SK-N-SH treated with all-trans-retinoic acid at 6 μM for 48 hours (cell line): ENCODE measurements around the gene AKT1S1.

Experiments
- ATAC-seq: fragments of 200-7000 bp; cut with Tn5 transposase; 3 replicates; pipeline ENCODE4 v1.9.1; 2020; ENCODE audit warnings: mild to moderate bottlenecking, moderate library complexity
- ARNTL ChIP-seq: fragments of 450-650 bp; formaldehyde crosslinking; IDR thresholded peaks from 2 replicates; pipeline ENCODE4 v1.5.0; 2020; ENCODE audit warnings: low read depth, mild to moderate bottlenecking, moderate library complexity, borderline replicate concordance
- BACH2 ChIP-seq: fragments of 250-450 bp; sonication (Bioruptor Pico); IDR thresholded peaks from 2 replicates; pipeline ENCODE4 v1.9.0; 2021; ENCODE audit warnings: mild to moderate bottlenecking, borderline replicate concordance
- CREB5 ChIP-seq: fragments of 250-450 bp; sonication (Bioruptor Pico); IDR thresholded peaks from 2 replicates; pipeline ENCODE4 v1.5.1; 2020; ENCODE audit warnings: low read depth, mild to moderate bottlenecking, moderate library complexity
- CSDC2 ChIP-seq: fragments of 250-450 bp; sonication (Bioruptor Pico); IDR thresholded peaks from 2 replicates; pipeline ENCODE4 v1.5.0; 2020; ENCODE audit warnings: mild to moderate bottlenecking, moderate library complexity
- ESRRG ChIP-seq: fragments of 250-450 bp; sonication (Bioruptor Pico); IDR thresholded peaks from 2 replicates; pipeline ENCODE4 v1.6.1; 2021; ENCODE audit warnings: mild to moderate bottlenecking
- GLIS3 ChIP-seq: fragments of 250-450 bp; sonication (Bioruptor Pico); IDR thresholded peaks from 2 replicates; pipeline ENCODE4 v1.5.0; 2020; ENCODE audit warnings: mild to moderate bottlenecking, moderate library complexity
- OSR1 ChIP-seq: fragments of 250-450 bp; sonication (Bioruptor Pico); IDR thresholded peaks from 2 replicates; pipeline ENCODE4 v1.8.0; 2022; ENCODE audit warnings: moderate library complexity, mild to moderate bottlenecking, inconsistent platforms
- PATZ1 ChIP-seq: fragments of 250-450 bp; sonication (Bioruptor Pico); IDR thresholded peaks from 2 replicates; pipeline ENCODE4 v1.8.0; 2020; ENCODE audit warnings: mild to moderate bottlenecking, moderate library complexity, borderline replicate concordance
- POU6F1 ChIP-seq: fragments of 250-450 bp; sonication (Bioruptor Pico); IDR thresholded peaks from 2 replicates; pipeline ENCODE4 v1.8.0; 2021; ENCODE audit warnings: low read depth, mild to moderate bottlenecking, moderate library complexity, borderline replicate concordance
- PPARA ChIP-seq: fragments of 250-450 bp; sonication (Bioruptor Pico); IDR thresholded peaks from 2 replicates; pipeline ENCODE4 v1.5.0; 2020; ENCODE audit warnings: mild to moderate bottlenecking, borderline replicate concordance
- RARB ChIP-seq: fragments of 250-450 bp; sonication (Bioruptor Pico); IDR thresholded peaks from 2 replicates; pipeline ENCODE4 v1.8.0; 2021; ENCODE audit warnings: mild to moderate bottlenecking, moderate library complexity
- SNAI2 ChIP-seq: fragments of 250-450 bp; sonication (Bioruptor Pico); IDR thresholded peaks from 2 replicates; pipeline ENCODE4 v1.5.0; 2020; ENCODE audit warnings: mild to moderate bottlenecking, moderate library complexity
- TCF4 ChIP-seq: fragments of 250-450 bp; sonication (Bioruptor Pico); IDR thresholded peaks from 2 replicates; pipeline ENCODE4 v1.8.0; 2021; ENCODE audit warnings: mild to moderate bottlenecking, moderate library complexity, borderline replicate concordance
- TOX ChIP-seq: fragments of 250-450 bp; sonication (Bioruptor Pico); IDR thresholded peaks from 2 replicates; pipeline ENCODE4 v1.8.0; 2021; ENCODE audit warnings: mild to moderate bottlenecking, moderate library complexity, borderline replicate concordance
- TSHZ2 ChIP-seq: fragments of 250-450 bp; sonication (Bioruptor Pico); IDR thresholded peaks from 2 replicates; pipeline ENCODE4 v1.5.0; 2020; ENCODE audit warnings: mild to moderate bottlenecking, moderate library complexity
- ZC3H10 ChIP-seq: fragments of 250-450 bp; sonication (Bioruptor Pico); IDR thresholded peaks from 2 replicates; pipeline ENCODE4 v1.5.1; 2021; ENCODE audit warnings: mild to moderate bottlenecking, moderate library complexity
- ZFP30 ChIP-seq: fragments of 450-650 bp; formaldehyde crosslinking; IDR thresholded peaks from 2 replicates; pipeline ENCODE4 v1.5.0; 2022; ENCODE audit warnings: mild to moderate bottlenecking, moderate library complexity
- ZNF565 ChIP-seq: fragments of 450-650 bp; formaldehyde crosslinking; conservative IDR thresholded peaks from 2 replicates; pipeline ENCODE4 v1.5.0; 2020; ENCODE audit warnings: low read depth, mild to moderate bottlenecking, moderate library complexity
- ZNF70 ChIP-seq: fragments of 450-650 bp; formaldehyde crosslinking; IDR thresholded peaks from 2 replicates; pipeline ENCODE4 v1.5.0; 2020; ENCODE audit warnings: mild to moderate bottlenecking, moderate library complexity
- ZNF8 ChIP-seq: fragments of 450-650 bp; formaldehyde crosslinking; IDR thresholded peaks from 2 replicates; pipeline ENCODE4 v1.5.0; 2020; ENCODE audit warnings: mild to moderate bottlenecking, moderate library complexity

AKT1S1 gene

GRCh38 chr19:49855676-49856573, 21.2 kb downstream of the AKT1S1 start:
- 0 out of 2 replicates have a peak, but pooled peaks have one; percentile 1 for TF ChIP-seq GLIS3 (CRISPR knock-in tag)
- TF ChIP-seq PPARA (CRISPR knock-in tag): no peak
- TF ChIP-seq ZNF70: no peak
- TF ChIP-seq, all 23 proteins: peak for 1
- ATAC-seq: peak; percentile 1; the same call in 2 of the 3 replicates

- no peak for TF ChIP-seq ZNF70
- no peak for TF ChIP-seq ZC3H10 (CRISPR knock-in tag)
- no peak for TF ChIP-seq ZFP30 (CRISPR knock-in tag)
- TF ChIP-seq TOX: no peak
- TF ChIP-seq CSDC2 (CRISPR knock-in tag): no peak
- TF ChIP-seq ZNF565: no peak
- TF ChIP-seq TCF4 (CRISPR knock-in tag): no peak; the same call in 1 of the 2 replicates
- no peak for TF ChIP-seq SNAI2 (CRISPR knock-in tag)
- no peak for TF ChIP-seq ESRRG (CRISPR knock-in tag)
- ATAC-seq: no peak
Measured at GRCh38 chr19:49855277-49855675, 21.9 kb downstream of the AKT1S1 start.

GRCh38 chr19:49854378-49855263, 22.5 kb downstream of the AKT1S1 start:
- ATAC-seq: no peak
- no peak for TF ChIP-seq ZFP30 (CRISPR knock-in tag)
- TF ChIP-seq POU6F1 (CRISPR knock-in tag): no peak
- no peak for TF ChIP-seq ZC3H10 (CRISPR knock-in tag)
- TF ChIP-seq TSHZ2 (CRISPR knock-in tag): no peak
- no peak for TF ChIP-seq RARB
- no peak for TF ChIP-seq ZNF8 (CRISPR knock-in tag)
- no peak for TF ChIP-seq TOX
- no peak for TF ChIP-seq CREB5 (CRISPR knock-in tag)

- no peak for ATAC-seq
- TF ChIP-seq ZNF70 (no peak), POU6F1 (CRISPR knock-in tag) (no peak), ZFP30 (CRISPR knock-in tag) (no peak), TOX (no peak), BACH2 (CRISPR knock-in tag) (no peak), CSDC2 (CRISPR knock-in tag) (no peak), ZNF565 (no peak), ESRRG (CRISPR knock-in tag) (no peak), OSR1 (no peak), TSHZ2 (CRISPR knock-in tag) (no peak), ZC3H10 (CRISPR knock-in tag) (no peak), PPARA (CRISPR knock-in tag) (no peak), PATZ1 (CRISPR knock-in tag) (no peak), GLIS3 (CRISPR knock-in tag) (no peak), ARNTL (no peak)
Measured at GRCh38 chr19:49853852-49854377, 23.2 kb downstream of the AKT1S1 start.
